Measurements from ENCODE around the gene UBE2V1.

UBE2V1 gene

GRCh38 chr20:50049442-50050026 lies 63.4 kb downstream of the UBE2V1 start:
- Histone ChIP-seq H3K9ac (ENCODE audit: low read length) (no peak overlapping the region), H3K36me3 (ENCODE audit: control insufficient read depth, insufficient read depth, low read length) (no peaks in the 10 kb centered on the region), H3K27ac (ENCODE audit: low read depth, low read length) (no peak overlapping the region), H3K27me3 (ENCODE audit: control insufficient read depth, insufficient read depth, low read length) (no peaks in the 10 kb centered on the region), H3K4me3 (ENCODE audit: low read length) (no peak overlapping the region), H3K4me1 (ENCODE audit: control insufficient read depth, insufficient read depth, low read length) (no peaks in the 10 kb centered on the region)

- Histone ChIP-seq H3K4me3 (ENCODE audit: low read length) (no peak overlapping the region), H3K27me3 (ENCODE audit: control insufficient read depth, insufficient read depth, low read length) (no peaks in the 10 kb centered on the region), H3K36me3 (ENCODE audit: control insufficient read depth, insufficient read depth, low read length) (no peaks in the 10 kb centered on the region), H3K9ac (ENCODE audit: low read length) (no peak overlapping the region), H3K4me1 (ENCODE audit: control insufficient read depth, insufficient read depth, low read length) (no peaks in the 10 kb centered on the region), H3K27ac (ENCODE audit: low read depth, low read length) (no peak overlapping the region)
Observed at GRCh38 chr20:50048420-50049166, 64.4 kb downstream of the UBE2V1 start.

GRCh38 chr20:50044353-50044960 lies 68.5 kb downstream of the UBE2V1 start:
- Histone ChIP-seq H3K9ac (ENCODE audit: low read length) (no peak overlapping the region), H3K27me3 (ENCODE audit: control insufficient read depth, insufficient read depth, low read length) (no peaks in the 10 kb centered on the region), H3K4me1 (ENCODE audit: control insufficient read depth, insufficient read depth, low read length) (no peaks in the 10 kb centered on the region), H3K4me3 (ENCODE audit: low read length) (no peak overlapping the region), H3K27ac (ENCODE audit: low read depth, low read length) (no peak overlapping the region), H3K36me3 (ENCODE audit: control insufficient read depth, insufficient read depth, low read length) (no peaks in the 10 kb centered on the region)

GRCh38 chr20:50043573-50044352 lies 69.2 kb downstream of the UBE2V1 start:
- H3K27me3 ChIP-seq (ENCODE audit: control insufficient read depth, insufficient read depth, low read length) = no peaks in the 10 kb centered on the region
- H3K36me3 ChIP-seq (ENCODE audit: control insufficient read depth, insufficient read depth, low read length) = no peaks in the 10 kb centered on the region
- H3K27ac ChIP-seq (ENCODE audit: low read depth, low read length) = no peak overlapping the region
- H3K4me3 ChIP-seq (ENCODE audit: low read length) = no peak overlapping the region
- no peaks in the 10 kb centered on the region for H3K4me1 ChIP-seq (ENCODE audit: control insufficient read depth, insufficient read depth, low read length)
- H3K9ac ChIP-seq (ENCODE audit: low read length) = no peak overlapping the region

- no peak overlapping the region for H3K4me3 ChIP-seq (ENCODE audit: low read length)
- H3K27ac ChIP-seq (ENCODE audit: low read depth, low read length) = no peak overlapping the region
- H3K9ac ChIP-seq (ENCODE audit: low read length) = no peak overlapping the region
- H3K4me1 ChIP-seq (ENCODE audit: control insufficient read depth, insufficient read depth, low read length) = no peaks in the 10 kb centered on the region
- H3K36me3 ChIP-seq (ENCODE audit: control insufficient read depth, insufficient read depth, low read length) = no peaks in the 10 kb centered on the region
- no peaks in the 10 kb centered on the region for H3K27me3 ChIP-seq (ENCODE audit: control insufficient read depth, insufficient read depth, low read length)
Observed at GRCh38 chr20:50042370-50043313, 70.3 kb downstream of the UBE2V1 start.

GRCh38 chr20:50041246-50041873 lies 71.6 kb downstream of the UBE2V1 start:
- no peak overlapping the region for H3K27ac ChIP-seq (ENCODE audit: low read depth, low read length)
- no peaks in the 10 kb centered on the region for H3K36me3 ChIP-seq (ENCODE audit: control insufficient read depth, insufficient read depth, low read length)
- no peak overlapping the region for H3K4me3 ChIP-seq (ENCODE audit: low read length)
- no peaks in the 10 kb centered on the region for H3K4me1 ChIP-seq (ENCODE audit: control insufficient read depth, insufficient read depth, low read length)
- no peak overlapping the region for H3K9ac ChIP-seq (ENCODE audit: low read length)
- H3K27me3 ChIP-seq (ENCODE audit: control insufficient read depth, insufficient read depth, low read length) = no peaks in the 10 kb centered on the region

- Histone ChIP-seq H3K9ac (ENCODE audit: low read length) (no peak overlapping the region), H3K27ac (ENCODE audit: low read depth, low read length) (no peak overlapping the region), H3K27me3 (ENCODE audit: control insufficient read depth, insufficient read depth, low read length) (no peaks in the 10 kb centered on the region)
Observed at GRCh38 chr20:50040432-50041245, 72.3 kb downstream of the UBE2V1 start.

GRCh38 chr20:50039706-50040431 lies 73.1 kb downstream of the UBE2V1 start:
- Histone ChIP-seq H3K27me3 (ENCODE audit: control insufficient read depth, insufficient read depth, low read length) (no peaks in the 10 kb centered on the region), H3K36me3 (ENCODE audit: control insufficient read depth, insufficient read depth, low read length) (no peaks in the 10 kb centered on the region), H3K27ac (ENCODE audit: low read depth, low read length) (no peak overlapping the region), H3K9ac (ENCODE audit: low read length) (no peak overlapping the region), H3K4me3 (ENCODE audit: low read length) (no peak overlapping the region), H3K4me1 (ENCODE audit: control insufficient read depth, insufficient read depth, low read length) (no peaks in the 10 kb centered on the region)

More at GRCh38 chr20:50040432-50041245, 72.3 kb downstream of the UBE2V1 start:
- Histone ChIP-seq H3K4me1 (ENCODE audit: control insufficient read depth, insufficient read depth, low read length) (no peaks in the 10 kb centered on the region), H3K4me3 (ENCODE audit: low read length) (no peak overlapping the region), H3K36me3 (ENCODE audit: control insufficient read depth, insufficient read depth, low read length) (no peaks in the 10 kb centered on the region)

- Histone ChIP-seq H3K4me3 (ENCODE audit: low read length) (no peak overlapping the region), H3K27ac (ENCODE audit: low read depth, low read length) (no peak overlapping the region), H3K9ac (ENCODE audit: low read length) (no peak overlapping the region), H3K4me1 (ENCODE audit: control insufficient read depth, insufficient read depth, low read length) (peaks cover 3% of the 10 kb centered on the region), H3K27me3 (ENCODE audit: control insufficient read depth, insufficient read depth, low read length) (no peaks in the 10 kb centered on the region), H3K36me3 (ENCODE audit: control insufficient read depth, insufficient read depth, low read length) (no peaks in the 10 kb centered on the region)
Observed at GRCh38 chr20:50038574-50038991, 74.4 kb downstream of the UBE2V1 start.

GRCh38 chr20:50038169-50038568 lies 74.8 kb downstream of the UBE2V1 start:
- no peak overlapping the region for H3K27ac ChIP-seq (ENCODE audit: low read depth, low read length)
- no peak overlapping the region for H3K9ac ChIP-seq (ENCODE audit: low read length)

More at GRCh38 chr20:50038169-50038568, 74.8 kb downstream of the UBE2V1 start:
- Histone ChIP-seq H3K27me3 (ENCODE audit: control insufficient read depth, insufficient read depth, low read length) (no peaks in the 10 kb centered on the region), H3K36me3 (ENCODE audit: control insufficient read depth, insufficient read depth, low read length) (no peaks in the 10 kb centered on the region), H3K4me1 (ENCODE audit: control insufficient read depth, insufficient read depth, low read length) (peaks cover 3% of the 10 kb centered on the region), H3K4me3 (ENCODE audit: low read length) (no peak overlapping the region)

All from rectal smooth muscle tissue (tissue), 1 donor.